Right renal pelvis (tissue), 4 donors: Measurements from ENCODE around the gene ATRIP. TPM values are rescaled to one million over a fixed set of nuclear protein-coding genes. Genes with fewer than 3 reads are reported as not detected.
"Not testable (repeated sequence)": the region's sequence is repeated elsewhere in the genome, so short reads cannot be mapped to it uniquely, and the experiment has no call there.

Experiments
- DNase-seq, 4 donors: peaks; one replicate each; pipeline ENCODE4 v3.0.0-alpha.2; 2013; ENCODE audit warnings: low read depth in 4 of 4, low spot score in 3 of 4, missing footprints in 1 of 4
- polyA plus RNA-seq, 4 donors: library from polyadenylated mRNA; unstranded; fragments of 120-200 nt; gene quantifications; one replicate each; pipeline ENCODE4 v1.2.1, GENCODE V29; 2013; ENCODE audit not compliant: insufficient read length in 4 of 4

The ATRIP gene
- polyA plus RNA-seq, 4 donors = 12.6 to 16.9 (median 14.5) TPM

DNA sequence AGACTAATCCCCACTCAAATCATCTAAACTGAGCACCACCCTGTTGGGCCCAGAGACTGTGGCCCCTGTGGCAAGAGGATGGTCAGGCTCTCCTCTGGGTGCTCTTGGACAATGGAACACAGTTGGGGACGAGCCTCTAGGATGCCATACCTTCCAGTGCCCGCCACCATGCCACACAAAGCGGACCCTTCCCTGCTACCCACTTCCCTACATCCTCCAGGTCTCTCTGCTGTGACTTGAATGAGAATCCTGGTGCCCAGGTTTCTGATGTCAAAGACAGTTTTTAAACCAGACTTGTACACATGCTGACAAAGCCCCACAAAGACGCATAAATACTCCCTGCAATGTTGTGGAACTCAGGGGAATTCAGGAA lies 11.3 kb upstream of the ATRIP start:
- no peak for DNase-seq

DNA sequence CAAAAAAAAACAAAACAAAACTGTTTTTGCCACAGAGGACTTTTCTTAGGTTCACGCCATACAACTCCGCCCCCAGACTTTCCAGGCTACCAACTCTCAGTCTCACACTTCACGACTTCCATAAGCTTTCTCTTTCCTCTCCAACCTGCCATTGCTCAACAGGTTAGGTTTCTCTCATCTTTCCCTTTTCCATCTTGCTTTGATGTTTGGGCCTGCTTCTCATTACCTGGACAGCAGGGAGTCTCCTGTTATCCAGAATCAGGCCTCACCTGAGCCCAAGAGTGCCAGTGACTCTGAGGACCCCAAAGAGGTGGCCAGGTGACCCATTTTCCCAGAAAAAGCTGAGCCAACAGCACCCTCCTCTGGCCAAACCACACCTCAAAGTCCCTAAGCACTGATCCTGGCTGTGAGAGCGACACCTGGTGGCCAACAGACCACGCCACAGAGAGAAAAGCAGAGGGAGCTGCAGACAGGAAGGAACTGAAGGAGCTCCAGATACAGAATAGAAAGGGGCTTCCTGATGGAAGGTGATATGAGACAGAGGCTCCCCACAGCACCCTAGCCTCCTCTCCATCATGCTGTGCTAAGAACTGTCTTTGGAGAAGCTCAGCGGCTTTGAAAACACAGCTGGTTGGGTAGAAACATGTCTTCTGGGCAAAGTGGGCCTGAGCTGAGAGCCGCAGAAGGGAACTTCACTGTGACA lies 10.6 kb upstream of the ATRIP start:
- DNase-seq = peak; percentile 78 to 84 (median 82)

DNA sequence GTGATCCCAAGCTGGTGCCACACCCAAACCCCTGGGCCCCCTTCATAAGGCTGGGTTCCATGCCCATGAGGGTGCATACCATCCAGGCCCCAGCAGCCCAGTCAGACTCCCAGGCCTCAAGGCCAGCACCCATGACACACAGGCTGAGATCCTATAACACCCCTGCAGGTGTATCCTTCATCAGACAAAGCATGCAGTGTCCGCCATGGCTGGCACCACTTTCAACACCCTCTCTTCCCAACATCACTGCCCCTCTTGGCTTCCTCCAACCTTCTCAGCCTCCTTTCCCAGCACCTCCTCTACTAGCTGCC lies 10.1 kb upstream of the ATRIP start:
- DNase-seq = no peak

DNA sequence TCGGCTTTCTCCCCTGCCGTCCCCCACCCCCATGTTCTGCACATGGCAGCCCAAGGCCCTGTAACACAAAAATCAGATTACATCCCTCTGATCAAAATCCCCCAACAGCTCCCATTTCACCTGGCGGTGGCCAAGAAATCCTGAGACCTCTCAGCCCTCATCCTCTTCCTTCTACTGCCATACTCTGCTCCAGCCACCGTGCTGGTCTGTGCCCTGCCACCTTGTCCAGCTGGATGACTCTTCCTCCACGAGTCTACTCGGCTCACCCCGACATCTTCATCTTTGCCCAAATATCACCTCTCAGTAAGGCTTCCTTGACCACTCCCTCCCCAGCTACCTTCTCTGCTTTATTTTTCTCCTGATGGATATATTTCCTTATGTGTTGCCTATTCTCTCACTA lies 9.7 kb upstream of the ATRIP start:
- DNase-seq = no peak

DNA sequence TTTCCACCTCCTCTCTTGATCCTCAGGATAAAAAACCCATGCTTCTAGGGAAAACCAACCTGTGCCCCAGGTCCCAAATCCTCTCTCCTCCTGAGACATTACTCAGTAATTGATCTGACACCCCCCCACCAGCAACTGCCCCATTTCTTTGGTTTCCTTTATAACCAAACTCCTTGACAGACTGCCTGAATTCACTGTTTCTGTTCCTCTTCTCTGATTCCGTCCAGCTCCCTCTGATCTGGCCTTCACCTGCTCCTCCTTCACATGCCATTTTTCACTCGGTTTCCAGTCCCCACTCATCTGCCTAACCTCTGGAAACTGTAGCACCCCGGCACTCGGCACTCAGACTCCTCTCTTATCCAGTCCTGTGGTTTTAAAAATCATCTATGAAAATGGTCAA lies 8.7 kb upstream of the ATRIP start:
- no peak for DNase-seq

DNA sequence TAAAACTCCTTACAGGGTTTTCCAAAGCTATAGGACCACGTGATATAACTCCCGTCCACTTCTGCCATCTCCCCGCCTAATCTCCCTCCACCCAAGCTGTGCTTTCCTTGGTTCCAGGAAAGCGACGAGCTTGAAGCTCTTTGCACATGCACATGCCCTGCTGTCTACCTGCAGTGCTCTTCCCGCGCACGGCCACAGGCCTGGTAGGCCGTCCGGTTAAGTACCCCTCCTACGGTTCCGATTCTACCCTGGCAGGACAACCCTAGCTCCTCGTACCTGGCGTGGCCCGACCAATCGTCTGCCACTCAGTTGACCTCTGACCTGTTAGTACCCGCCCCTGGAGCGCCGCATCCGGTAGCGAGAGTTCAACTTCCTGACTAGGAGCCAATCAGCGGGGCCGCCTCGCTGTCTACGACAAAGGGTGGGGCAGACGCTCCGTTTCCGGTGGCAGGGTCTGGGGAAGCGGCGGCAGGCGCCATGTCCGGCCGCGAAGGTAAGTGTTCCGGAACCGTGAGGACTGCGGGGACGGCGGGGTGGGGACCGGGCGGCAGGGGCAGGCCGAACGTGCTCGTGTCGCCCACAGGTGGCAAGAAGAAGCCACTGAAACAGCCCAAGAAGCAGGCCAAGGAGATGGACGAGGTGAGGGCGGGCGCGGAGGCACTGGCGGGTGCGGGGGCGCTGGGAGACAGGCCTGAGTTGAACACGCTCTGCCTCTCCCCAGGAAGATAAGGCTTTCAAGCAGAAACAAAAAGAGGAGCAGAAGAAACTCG lies 6.5 kb upstream of the ATRIP start, which contains the start of the genes CCDC51 and TMA7:
Gene CCDC51, minus strand, starts transcription at position 300 of the 770 bp plus-strand sequence. CDS start 4,991 bp downstream, outside the sequence.
Gene TMA7, plus strand, starts transcription at position 438 of the 770 bp plus-strand sequence. Its CDS starts 40 bp downstream, at position 478.
- peak; percentile 91 to 95 (median 93) for DNase-seq

DNA sequence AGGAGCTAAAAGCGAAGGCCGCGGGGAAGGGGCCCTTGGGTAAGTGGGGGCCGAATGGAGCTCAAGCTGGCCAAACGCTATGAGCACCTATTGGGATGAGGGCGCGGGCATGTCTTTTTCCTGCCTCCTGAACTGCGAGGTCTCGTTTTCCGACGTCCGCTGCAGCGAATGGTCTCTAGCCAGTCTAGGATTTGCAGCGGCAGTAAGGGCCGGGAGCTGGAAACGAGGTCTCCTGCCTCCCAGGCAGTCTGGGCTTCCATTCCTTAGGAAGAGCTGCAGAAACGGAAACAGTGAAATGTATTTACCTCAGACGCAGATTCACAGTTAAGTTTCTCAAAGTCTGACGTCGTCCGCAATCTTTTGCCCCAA lies 6.0 kb upstream of the ATRIP start:
- DNase-seq = no peak

DNA sequence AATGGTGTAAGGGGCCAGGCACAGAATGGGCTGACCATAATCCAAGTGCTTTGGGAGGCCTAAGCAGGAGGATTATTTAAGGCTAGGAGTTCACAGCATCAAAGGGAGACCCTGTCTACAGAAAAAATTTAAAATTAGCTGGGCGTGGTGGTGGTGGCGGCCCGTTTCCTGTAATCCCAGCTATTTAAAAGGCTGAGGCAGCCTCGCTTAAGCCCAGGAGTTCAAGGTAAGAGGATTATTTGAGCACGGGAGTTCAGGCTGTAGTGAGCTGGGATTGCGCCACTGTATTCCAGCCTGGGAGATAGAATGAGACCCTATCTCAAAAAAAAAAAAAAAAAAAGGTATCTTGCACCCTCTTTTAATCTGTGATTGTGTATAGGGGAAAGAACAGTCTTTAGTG lies 4.6 kb upstream of the ATRIP start:
- no peak for DNase-seq

DNA sequence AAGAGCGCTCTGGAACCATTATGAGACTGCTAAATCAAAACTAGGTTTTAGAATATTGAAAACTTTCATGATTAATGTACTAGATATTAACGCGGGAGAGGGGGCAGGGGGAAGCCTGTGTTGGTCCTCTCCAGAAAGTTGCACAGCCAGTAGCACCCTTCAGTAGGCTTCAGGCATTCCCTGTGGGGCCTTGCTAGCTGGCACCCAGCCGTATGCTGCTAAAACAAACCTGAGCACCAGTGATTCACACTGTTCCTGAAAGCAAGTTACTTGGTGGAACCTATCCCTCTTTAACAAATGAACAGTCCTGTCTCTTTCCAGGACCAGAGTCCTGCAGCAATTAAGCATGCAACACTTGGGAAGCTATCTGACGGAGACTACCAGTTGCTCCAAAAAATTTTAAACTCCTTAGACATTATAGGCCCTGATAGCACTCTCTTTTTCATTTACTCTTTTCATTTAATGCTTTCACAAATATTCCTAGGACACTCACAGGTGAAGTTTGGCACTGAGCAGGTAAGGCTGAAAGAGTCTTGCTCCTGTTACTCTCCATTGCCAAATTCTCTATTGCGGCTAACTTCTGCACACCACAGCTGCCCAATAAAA lies 1.2 kb upstream of the ATRIP start:
- DNase-seq = no peak

DNA sequence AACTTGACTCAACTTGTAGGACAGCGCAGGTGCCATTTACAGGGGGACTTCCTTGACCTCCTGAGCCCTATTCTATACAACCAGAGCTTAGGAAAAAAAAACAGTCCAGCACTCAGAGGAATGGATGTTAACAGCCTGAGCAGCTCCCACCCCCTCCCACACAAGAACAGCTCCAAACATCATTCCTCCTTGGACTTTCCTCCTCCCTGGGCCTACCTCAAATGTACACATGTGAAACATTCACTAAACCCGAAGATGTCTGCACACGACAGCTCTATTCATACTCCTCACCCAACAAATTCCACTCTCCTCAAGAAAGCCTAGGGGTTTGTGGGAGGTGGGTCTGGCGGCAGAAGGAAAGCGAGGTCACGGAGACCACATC lies 503 bp upstream of the ATRIP start:
- no peak for DNase-seq

DNA sequence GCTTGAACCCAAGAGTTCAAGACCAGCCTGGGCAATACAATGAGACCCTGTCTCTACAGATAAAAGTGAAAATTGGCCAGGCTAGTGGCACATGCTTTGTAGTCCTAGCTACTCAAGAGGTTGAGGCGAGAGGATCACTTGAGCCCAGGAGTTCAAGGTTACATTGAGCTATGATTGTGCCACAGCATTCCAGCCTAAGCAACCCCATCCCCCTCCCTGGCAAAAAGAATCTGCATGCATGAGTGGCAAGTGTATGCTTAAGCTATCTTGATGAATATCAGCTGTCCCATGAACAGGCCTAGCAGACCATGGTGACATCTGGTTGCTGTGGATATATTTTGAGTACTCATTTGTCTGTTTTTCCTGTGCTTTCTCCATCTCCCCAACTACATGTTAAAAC lies 4.7 kb downstream of the ATRIP start:
- DNase-seq = no peak

DNA sequence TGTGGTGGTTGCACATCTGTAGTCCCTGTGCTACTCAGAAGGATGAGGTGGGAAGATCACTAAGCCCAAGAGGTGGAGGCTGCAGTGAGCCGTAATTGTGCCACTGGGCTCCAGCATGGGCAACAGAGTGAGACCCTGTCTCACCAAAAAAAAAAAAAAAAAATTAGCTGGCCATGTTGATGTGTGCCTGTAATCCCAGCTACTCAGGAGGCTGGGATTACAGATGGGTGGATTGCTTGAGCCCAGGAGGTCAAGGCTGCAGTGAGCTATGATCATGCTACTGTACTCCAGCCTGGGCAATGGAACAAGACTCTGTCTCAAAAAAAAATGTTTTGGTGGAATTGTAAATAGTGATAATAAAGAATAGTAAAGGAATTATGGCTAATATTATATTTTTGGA lies 9.9 kb downstream of the ATRIP start:
- no peak for DNase-seq

DNA sequence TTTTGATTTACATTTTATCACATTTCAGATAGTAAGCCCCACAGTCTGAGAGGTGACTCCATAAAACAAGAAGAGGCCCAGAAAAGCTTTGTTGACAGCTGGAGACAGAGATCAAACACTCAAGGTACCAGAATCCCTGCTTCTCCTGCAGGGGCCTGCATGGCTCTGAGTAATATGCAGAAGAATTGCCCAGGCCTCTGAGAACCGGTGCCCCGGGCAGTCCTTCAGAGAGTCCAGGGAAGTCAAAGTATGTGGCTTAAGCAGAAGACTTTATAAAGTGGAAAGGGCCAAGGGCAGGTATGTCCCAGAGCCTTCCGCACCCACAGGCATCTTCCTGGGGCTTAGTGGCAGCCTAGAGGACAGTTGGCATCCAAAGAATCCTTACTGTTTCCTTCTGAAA lies 12.8 kb downstream of the ATRIP start:
- no peak for DNase-seq

DNA sequence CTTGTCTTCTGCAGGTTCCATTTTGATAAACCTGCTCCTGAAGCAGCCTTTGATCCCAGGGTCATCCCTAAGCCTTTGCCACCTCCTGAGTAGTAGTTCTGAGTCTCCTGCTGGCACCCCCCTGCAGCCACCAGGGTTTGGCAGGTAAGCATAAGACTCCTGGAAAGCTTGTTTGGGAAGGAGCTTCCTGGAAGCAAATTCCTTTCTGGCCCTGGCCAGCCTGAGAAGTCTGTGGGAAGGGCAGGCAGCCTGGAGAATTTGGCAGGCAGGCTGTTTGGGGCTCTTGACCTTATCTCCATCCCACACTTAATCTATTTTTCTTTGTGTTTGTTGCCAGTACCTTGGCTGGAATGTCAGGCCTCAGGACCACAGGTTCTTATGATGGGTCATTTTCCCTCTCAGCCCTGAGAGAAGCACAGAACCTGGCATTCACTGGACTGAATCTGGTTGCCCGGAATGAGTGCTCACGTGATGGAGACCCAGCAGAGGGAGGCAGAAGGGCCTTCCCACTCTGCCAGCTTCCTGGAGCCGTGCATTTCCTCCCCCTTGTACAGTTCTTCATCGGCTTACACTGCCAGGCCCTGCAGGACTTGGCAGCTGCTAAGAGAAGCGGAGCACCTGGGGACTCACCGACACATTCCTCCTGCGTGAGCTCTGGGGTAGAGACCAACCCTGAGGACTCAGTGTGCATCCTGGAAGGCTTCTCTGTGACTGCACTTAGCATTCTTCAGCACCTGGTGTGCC lies 13.4 kb downstream of the ATRIP start:
- no peak for DNase-seq

DNA sequence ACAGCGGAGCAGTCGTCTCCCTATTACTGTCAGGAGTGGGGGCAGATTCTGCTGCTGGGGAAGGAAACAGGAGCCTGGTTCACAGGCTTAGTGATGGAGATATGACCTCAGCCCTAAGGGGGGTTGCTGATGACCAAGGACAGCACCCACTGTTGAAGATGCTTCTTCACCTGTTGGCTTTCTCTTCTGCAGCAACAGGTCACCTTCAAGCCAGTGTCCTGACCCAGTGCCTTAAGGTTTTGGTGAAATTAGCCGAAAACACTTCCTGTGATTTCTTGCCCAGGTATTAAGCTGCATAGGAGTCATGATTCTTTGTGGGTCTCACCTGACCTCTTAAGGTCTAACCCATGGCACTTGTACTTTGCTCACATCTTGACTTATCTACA lies 14.0 kb downstream of the ATRIP start:
- no peak for DNase-seq

DNA sequence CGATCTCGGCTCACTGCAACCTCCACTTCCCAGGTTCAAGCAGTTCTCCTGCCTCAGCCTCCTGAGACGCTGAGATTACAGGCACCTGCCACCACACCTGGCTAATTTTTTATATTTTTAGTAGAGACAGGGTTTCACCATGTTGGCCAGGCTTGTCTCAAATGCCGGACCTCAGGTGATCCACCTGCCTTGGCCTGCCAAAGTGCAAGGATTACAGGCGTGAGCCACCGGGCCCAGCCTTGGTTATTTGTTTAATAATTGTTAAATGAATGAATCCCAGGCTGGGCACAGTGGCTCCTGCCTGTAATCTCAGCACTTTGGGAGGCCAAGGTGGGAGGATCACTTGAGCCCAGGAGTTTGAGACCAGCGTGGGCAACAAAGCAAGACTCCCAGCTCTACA lies 15.2 kb downstream of the ATRIP start:
- DNase-seq = not testable (repeated sequence)

DNA sequence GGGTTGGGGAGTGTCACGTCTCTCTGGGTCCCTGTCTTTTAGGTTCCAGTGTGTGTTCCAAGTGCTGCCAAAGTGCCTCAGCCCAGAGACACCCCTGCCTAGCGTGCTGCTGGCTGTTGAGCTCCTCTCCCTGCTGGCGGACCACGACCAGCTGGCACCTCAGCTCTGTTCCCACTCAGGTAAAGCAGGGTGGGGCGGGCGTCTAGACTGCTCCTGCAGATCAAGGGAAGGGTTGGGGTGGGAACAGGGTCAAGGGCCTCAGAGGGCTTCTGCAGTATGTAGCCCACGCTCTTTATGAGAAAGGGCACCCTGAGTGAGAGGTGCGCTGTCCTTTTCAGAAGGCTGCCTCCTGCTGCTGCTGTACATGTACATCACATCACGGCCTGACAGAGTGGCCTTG lies 17.2 kb downstream of the ATRIP start:
- no peak for DNase-seq

DNA sequence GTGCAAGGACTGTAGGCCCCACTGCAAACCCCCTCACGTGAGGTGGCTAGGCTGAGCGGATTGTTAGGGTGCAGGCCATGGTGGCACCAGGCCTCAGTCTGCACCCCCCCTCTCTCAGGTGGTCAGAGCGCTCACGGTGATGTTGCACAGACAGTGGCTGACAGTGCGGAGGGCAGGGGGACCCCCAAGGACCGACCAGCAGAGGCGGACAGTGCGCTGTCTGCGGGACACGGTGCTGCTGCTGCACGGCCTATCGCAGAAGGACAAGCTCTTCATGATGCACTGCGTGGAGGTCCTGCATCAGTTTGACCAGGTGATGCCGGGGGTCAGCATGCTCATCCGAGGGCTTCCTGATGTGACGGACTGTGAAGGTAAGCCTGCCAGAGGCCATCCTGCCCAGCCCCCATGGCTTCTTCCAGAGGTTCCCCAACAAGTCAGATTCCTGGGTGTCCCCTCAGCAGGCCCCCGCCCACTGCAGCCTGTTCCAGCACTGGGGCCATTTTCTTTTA lies 18.2 kb downstream of the ATRIP start:
- DNase-seq = no peak

DNA sequence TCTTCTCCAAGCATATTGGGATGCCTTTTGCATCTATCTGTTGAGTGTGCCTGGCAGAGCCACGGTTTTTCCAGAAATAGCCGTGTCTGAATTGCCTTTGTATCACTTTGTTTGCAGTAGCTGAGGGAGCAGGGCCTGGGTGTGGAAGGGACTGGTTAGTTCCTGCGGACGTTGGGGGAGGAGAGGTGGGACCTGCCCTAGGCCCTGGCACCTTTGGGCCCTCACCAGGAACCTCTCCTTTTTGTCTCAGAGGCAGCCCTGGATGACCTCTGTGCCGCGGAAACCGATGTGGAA lies 18.6 kb downstream of the ATRIP start:
- DNase-seq = no peak

DNA sequence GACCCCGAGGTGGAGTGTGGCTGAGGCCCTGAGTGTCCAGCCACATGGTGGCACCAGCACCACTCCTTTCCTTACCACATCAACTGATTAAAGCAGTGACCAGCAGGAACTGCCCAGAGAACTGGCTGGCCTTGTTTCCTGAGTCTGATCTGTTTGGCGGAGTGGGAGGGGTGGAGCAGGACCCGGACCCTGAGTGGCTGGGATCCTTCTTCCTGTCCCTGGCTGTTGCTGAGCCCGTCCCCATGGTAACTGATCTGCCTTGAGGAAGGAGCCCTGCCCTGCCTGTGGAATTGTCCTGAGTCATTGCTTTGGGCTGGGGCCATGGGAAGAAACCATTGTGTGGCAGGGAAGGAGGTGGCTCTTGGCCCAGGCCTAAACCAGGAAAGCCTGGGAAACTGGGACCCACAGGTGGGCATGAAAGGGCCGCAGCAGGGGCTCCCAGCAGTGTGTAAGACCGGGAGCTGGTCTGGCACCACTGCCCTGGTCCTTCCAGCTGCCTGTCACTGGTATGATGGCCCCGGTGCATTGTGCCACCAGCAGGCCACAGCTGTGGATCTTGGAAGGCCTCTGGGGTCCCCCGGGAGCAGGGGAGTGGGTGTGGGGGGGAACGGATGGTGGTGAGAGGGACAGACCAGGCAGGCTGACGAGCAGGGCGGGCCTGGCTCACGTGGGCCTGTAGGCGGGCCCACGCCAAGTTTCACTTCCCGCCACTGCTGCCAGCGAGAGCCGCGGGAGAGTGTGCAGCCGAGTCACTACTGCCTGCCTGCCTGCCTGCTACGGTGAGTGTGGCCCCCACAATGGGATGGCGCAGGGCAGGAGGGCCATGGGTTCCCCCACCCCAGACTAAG lies 19.2 kb downstream of the ATRIP start:
- DNase-seq = peak; percentile 87 to 98 (median 97)
